Embryonic facial prominence (tissue), 1 donor: ENCODE data around the gene FASTKD2.

Experiments
- DNase-seq: peaks from one replicate; pipeline ENCODE4 v3.0.0-alpha.2; 2016; ENCODE audit errors: extremely low spot score

FASTKD2 gene

GRCh38 chr2:206836722-206837121, 71.3 kb downstream of the FASTKD2 start:
- DNase-seq, result no peak

- no peak for DNase-seq
These were observed 72.4 kb downstream of the FASTKD2 start for GRCh38 chr2:206837775-206838174.

GRCh38 chr2:206838690-206839089, 73.3 kb downstream of the FASTKD2 start:
- no peak for DNase-seq

GRCh38 chr2:206840999-206841398, 75.6 kb downstream of the FASTKD2 start:
- DNase-seq, result no peak
